Measurements from ENCODE around the gene SYTL2.

The SYTL2 gene

GRCh38 chr11:85800595-85801342 is 10.2 kb downstream of the SYTL2 start:
- H3K4me3 ChIP-seq (ENCODE audit: control insufficient read depth, low read depth, low read length) = no peak overlapping the region
- TF ChIP-seq, protein P1, sequence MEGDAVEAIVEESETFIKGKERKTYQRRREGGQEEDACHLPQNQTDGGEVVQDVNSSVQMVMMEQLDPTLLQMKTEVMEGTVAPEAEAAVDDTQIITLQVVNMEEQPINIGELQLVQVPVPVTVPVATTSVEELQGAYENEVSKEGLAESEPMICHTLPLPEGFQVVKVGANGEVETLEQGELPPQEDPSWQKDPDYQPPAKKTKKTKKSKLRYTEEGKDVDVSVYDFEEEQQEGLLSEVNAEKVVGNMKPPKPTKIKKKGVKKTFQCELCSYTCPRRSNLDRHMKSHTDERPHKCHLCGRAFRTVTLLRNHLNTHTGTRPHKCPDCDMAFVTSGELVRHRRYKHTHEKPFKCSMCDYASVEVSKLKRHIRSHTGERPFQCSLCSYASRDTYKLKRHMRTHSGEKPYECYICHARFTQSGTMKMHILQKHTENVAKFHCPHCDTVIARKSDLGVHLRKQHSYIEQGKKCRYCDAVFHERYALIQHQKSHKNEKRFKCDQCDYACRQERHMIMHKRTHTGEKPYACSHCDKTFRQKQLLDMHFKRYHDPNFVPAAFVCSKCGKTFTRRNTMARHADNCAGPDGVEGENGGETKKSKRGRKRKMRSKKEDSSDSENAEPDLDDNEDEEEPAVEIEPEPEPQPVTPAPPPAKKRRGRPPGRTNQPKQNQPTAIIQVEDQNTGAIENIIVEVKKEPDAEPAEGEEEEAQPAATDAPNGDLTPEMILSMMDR (conservative IDR thresholded peaks at IDR 0.05; ENCODE audit: control insufficient read depth, insufficient read depth, low read depth, low read length) = no peak
- DNase-seq (ENCODE audit: low read depth) = no peak

DNA sequence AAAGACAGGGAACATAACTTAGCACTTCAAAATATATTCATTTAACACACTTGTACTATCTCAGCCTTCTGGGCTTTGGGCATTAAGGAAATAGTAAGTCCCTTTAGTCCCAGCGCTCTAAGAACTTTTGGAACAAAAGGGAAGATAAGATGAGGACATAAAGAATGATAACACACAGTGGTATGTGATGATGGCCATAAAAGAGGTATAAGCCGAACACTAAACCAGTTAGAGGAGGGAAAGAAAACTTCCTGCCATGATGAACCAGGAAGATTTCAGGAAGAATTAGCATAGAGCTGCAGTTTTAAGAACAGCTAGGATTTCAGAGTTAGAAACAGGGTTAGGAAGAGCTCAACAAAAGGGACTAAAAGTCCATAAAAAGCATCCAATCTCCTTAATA is 11.8 kb downstream of the SYTL2 start:
- no peak for DNase-seq (ENCODE audit: low read depth)
- TF ChIP-seq, protein P1 (conservative IDR thresholded peaks at IDR 0.05; ENCODE audit: control insufficient read depth, insufficient read depth, low read depth, low read length) = no peak

GRCh38 chr11:85798361-85798760 is 12.6 kb downstream of the SYTL2 start:
- no peak overlapping the region for H3K4me3 ChIP-seq (ENCODE audit: control insufficient read depth, low read depth, low read length)
- no peak for DNase-seq (ENCODE audit: low read depth)
- TF ChIP-seq, protein P1 (conservative IDR thresholded peaks at IDR 0.05; ENCODE audit: control insufficient read depth, insufficient read depth, low read depth, low read length) = no peak

More for the DNA sequence above, 11.8 kb downstream of the SYTL2 start:
- H3K4me3 ChIP-seq (ENCODE audit: control insufficient read depth, low read depth, low read length) = no peak overlapping the region

DNA sequence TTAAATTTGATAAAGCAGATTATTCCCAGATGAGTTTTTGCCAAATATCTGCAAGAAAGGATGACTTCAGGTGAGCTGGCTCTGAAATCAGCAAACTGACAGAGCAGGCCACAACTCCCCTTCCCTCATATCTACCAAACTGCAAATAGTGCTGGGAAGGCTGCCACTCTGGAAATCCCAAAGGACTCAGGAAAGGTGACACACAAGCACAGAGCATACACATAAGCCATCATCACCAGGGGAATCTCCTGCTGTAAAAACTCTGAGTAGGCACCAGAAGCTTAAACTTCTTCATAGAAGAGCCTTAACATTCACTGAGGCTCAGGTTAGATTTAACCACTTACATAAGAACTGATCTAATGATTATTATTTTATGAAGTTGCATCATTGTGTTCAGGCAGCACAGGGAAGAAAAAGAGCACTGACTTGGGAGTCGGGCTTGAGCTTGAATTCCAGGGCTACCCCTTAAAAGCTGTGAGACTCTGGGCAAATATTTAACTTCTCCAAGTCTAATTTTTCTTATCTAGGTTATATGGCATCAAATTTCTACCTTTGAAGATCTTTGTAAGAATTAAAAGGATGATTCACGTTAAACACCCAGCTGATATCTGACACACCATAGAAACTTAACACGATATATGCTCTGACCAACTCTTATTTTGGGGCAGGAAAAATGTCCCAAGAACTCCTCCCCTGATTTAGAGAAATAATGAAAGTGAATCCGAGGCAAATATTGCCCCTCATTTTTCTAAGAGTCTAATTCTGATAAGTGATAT is 15.0 kb downstream of the SYTL2 start:
- TF ChIP-seq, protein P1 (conservative IDR thresholded peaks at IDR 0.05; ENCODE audit: control insufficient read depth, insufficient read depth, low read depth, low read length) = no peak
- no peak for DNase-seq (ENCODE audit: low read depth)
- no peak overlapping the region for H3K4me3 ChIP-seq (ENCODE audit: control insufficient read depth, low read depth, low read length)

DNA sequence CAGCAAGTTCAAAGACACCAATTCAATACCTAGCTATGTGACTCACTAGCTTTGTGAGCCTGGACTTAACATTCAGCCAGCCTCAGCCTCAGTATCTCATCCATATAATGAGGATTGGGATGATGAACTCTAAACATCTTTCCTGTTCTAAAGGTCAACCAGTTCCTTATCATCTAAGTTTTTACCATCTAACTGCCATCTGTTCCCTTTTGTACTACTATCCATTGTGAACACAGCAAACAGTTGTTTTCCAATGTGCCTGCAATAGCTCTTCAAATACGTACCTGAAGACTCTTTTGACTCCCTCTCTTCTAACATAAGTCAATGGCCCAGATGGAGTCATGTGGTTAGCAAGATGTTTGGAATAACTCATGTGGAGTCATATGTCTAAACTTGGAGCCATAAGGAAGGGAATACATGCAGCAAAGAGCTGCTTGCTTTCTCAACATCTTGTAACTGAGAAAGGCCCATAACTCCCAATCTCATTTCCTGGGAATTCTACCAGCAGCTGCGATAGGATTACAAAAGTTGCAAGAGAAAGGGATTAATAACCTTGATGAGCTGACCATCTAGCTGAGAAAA is 19.4 kb downstream of the SYTL2 start:
- DNase-seq (ENCODE audit: low read depth) = no peak
- H3K4me3 ChIP-seq (ENCODE audit: control insufficient read depth, low read depth, low read length) = no peak overlapping the region
- TF ChIP-seq, protein P1 (conservative IDR thresholded peaks at IDR 0.05; ENCODE audit: control insufficient read depth, insufficient read depth, low read depth, low read length) = no peak

- no peak for DNase-seq (ENCODE audit: low read depth)
- TF ChIP-seq, protein P1 (conservative IDR thresholded peaks at IDR 0.05; ENCODE audit: control insufficient read depth, insufficient read depth, low read depth, low read length) = no peak
- H3K4me3 ChIP-seq (ENCODE audit: control insufficient read depth, low read depth, low read length) = no peak overlapping the region
These were observed 22.9 kb downstream of the SYTL2 start for GRCh38 chr11:85787809-85788760.
